PC-3 (cell line): ENCODE measurements around the gene CFAP46. TPM values are rescaled to one million over a fixed set of nuclear protein-coding genes. Genes with fewer than 3 reads are reported as not detected.

Experiments
- ATAC-seq: fragments of 200-7000 bp; cut with Tn5 transposase; 2 replicates; pipeline ENCODE4 v1.9.1; 2020; ENCODE audit warnings: mild to moderate bottlenecking, moderate library complexity
- BruUV-seq: library from RNA; stranded (reverse); fragments of 400-500 nt; replicated peaks from 2 replicates; lab custom pipeline; 2021; lab: Mats Ljungman, UMichigan
- CTCF ChIA-PET: fragments of 300-600 bp; sonication (Branson Sonifier 250); formaldehyde crosslinking; loops from one replicate; lab custom pipeline; 2022; ENCODE audit warnings: antibody characterized with exemption; lab: Charles Lee
- POLR2A ChIA-PET: fragments of 300-600 bp; sonication (Branson Sonifier 250); formaldehyde crosslinking; loops from one replicate; lab custom pipeline; 2022; ENCODE audit warnings: antibody characterized with exemption; ENCODE audit not compliant: unreplicated experiment; lab: Charles Lee
- DNase-seq: peaks from one replicate; pipeline ENCODE4 v3.0.0-alpha.2; 2015
- H2AFZ ChIP-seq: fragments of 300-600 bp; sonication (generic); 2 replicates; pipeline ENCODE4 v1.6.0; 2016; ENCODE audit warnings: antibody characterized with exemption, low read length
- H3F3A ChIP-seq: fragments of 300-600 bp; sonication (generic); one replicate; pipeline ENCODE4 v1.6.0; 2017; ENCODE audit warnings: antibody characterized with exemption, low read length, control low read depth, mild to moderate bottlenecking; ENCODE audit not compliant: unreplicated experiment
- H3K27ac ChIP-seq: fragments of 300-600 bp; sonication (generic); 2 replicates; pipeline ENCODE4 v1.5.1; 2016; ENCODE audit warnings: mild to moderate bottlenecking, low read length
- H3K27me3 ChIP-seq: fragments of 300-600 bp; sonication (generic); 2 replicates; pipeline ENCODE4 v1.6.1; 2016; ENCODE audit warnings: low read length, mixed read lengths
- H3K36me3 ChIP-seq: fragments of 300-600 bp; sonication (generic); 2 replicates; pipeline ENCODE4 v1.6.1; 2016; ENCODE audit warnings: low read depth, mixed run types, low read length, mixed read lengths
- H3K4me1 ChIP-seq: fragments of 300-600 bp; sonication (generic); 2 replicates; pipeline ENCODE4 v1.5.1; 2016; ENCODE audit warnings: low read length; ENCODE audit not compliant: insufficient read depth
- H3K4me2 ChIP-seq: fragments of 300-600 bp; sonication (generic); 2 replicates; pipeline ENCODE4 v1.6.0; 2016; ENCODE audit warnings: low read length
- H3K4me3 ChIP-seq: fragments of 300-600 bp; sonication (generic); 2 replicates; pipeline ENCODE4 v1.5.1; 2016; ENCODE audit warnings: mild to moderate bottlenecking, low read length, mixed read lengths
- H3K79me2 ChIP-seq: fragments of 300-600 bp; sonication (generic); 2 replicates; pipeline ENCODE4 v1.6.1; 2017; ENCODE audit warnings: low read length, mixed read lengths
- H3K9ac ChIP-seq: fragments of 300-600 bp; sonication (generic); 2 replicates; pipeline ENCODE4 v1.6.0; 2016; ENCODE audit warnings: mild to moderate bottlenecking, low read length
- H3K9me2 ChIP-seq: fragments of 300-600 bp; sonication (generic); replicated peaks from 2 replicates; pipeline ENCODE4 v1.6.1; 2016; ENCODE audit warnings: mixed run types, low read length, mixed read lengths
- H3K9me3 ChIP-seq: fragments of 300-600 bp; sonication (generic); 2 replicates; pipeline ENCODE4 v1.6.1; 2016; ENCODE audit warnings: low read length, mixed read lengths
- H4K20me1 ChIP-seq: fragments of 300-600 bp; sonication (generic); 2 replicates; pipeline ENCODE4 v1.6.1; 2016; ENCODE audit warnings: low read length, mixed read lengths
- CTCF ChIP-seq: fragments of 300-600 bp; sonication (generic); conservative IDR thresholded peaks from 2 replicates; pipeline ENCODE4 v1.5.1; 2017; ENCODE audit warnings: antibody characterized with exemption, low read depth, mild to moderate bottlenecking, low read length
- EZH2 ChIP-seq: fragments of 300-600 bp; sonication (generic); IDR thresholded peaks from one replicate; pipeline ENCODE4 v1.6.1; 2017; ENCODE audit warnings: antibody characterized with exemption, mild to moderate bottlenecking, low read length; ENCODE audit not compliant: unreplicated experiment
- EZH2phosphoT487 ChIP-seq: fragments of 300-600 bp; sonication (generic); IDR thresholded peaks from 2 replicates; pipeline ENCODE4 v1.6.1; 2018; ENCODE audit warnings: mild to moderate bottlenecking, antibody characterized with exemption, low read length, borderline replicate concordance
- intact Hi-C: fragments of 100-400 bp; cut with micrococcal nuclease; formaldehyde crosslinking; loops from 2 replicates; pipeline ENCODE4 v1.9.0; 2023
- total RNA-seq: library from RNA; depleted of rRNA; stranded (reverse); fragments of >200 nt; gene quantifications from 2 replicates; pipeline ENCODE4 v1.2.3, GENCODE V29; 2014

CFAP46 gene
- total RNA-seq, 1 experiment from 2014 or later = 0.04 TPM

- no peak for TF ChIP-seq CTCF
- no peak for TF ChIP-seq EZH2phosphoT487
- H3K9me3 ChIP-seq = no peaks in the 10 kb centered on the region
- no peaks in the 10 kb centered on the region for H3K36me3 ChIP-seq
- ChIA-PET CTCF (no interaction called here), POLR2A (no interaction called here)
- H3K27me3 ChIP-seq = peaks cover 68% of the 10 kb centered on the region
- no TSS peak for BruUV-seq
- ATAC-seq (no peak), DNase-seq (no peak)
- H3K4me1 ChIP-seq = no peaks in the 10 kb centered on the region
- H4K20me1 ChIP-seq = no peaks in the 10 kb centered on the region
- H3K79me2 ChIP-seq = no peaks in the 10 kb centered on the region
- no peak overlapping the region for H3K27ac ChIP-seq
- H3K4me2 ChIP-seq = no peak overlapping the region
- H3K9me2 ChIP-seq = no peaks in the 10 kb centered on the region
- no peak overlapping the region for H3K9ac ChIP-seq
- intact Hi-C loops = no loop called here
- H2AFZ ChIP-seq = no peak overlapping the region
- H3K4me3 ChIP-seq = no peak overlapping the region
- H3F3A ChIP-seq = no peaks in the 10 kb centered on the region
These were observed 11.1 kb upstream of the CFAP46 start for GRCh38 chr10:132953428-132953827.

- no peaks in the 10 kb centered on the region for H3K36me3 ChIP-seq
- no peak overlapping the region for H3K4me3 ChIP-seq
- H4K20me1 ChIP-seq = no peaks in the 10 kb centered on the region
- ATAC-seq (no peak), DNase-seq (no peak)
- H3K79me2 ChIP-seq = no peaks in the 10 kb centered on the region
- H3K9me2 ChIP-seq = no peaks in the 10 kb centered on the region
- no peaks in the 10 kb centered on the region for H3K4me1 ChIP-seq
- POLR2A ChIA-PET = no interaction called here
- H3K27ac ChIP-seq = no peak overlapping the region
- CTCF ChIA-PET = no interaction called here
- no peaks in the 10 kb centered on the region for H3K9me3 ChIP-seq
- no peak for TF ChIP-seq CTCF
- TF ChIP-seq EZH2phosphoT487 = no peak
- no peak for TF ChIP-seq EZH2
- intact Hi-C loops = no loop called here
- H3K27me3 ChIP-seq = peaks cover 68% of the 10 kb centered on the region
- H3K9ac ChIP-seq = no peak overlapping the region
- H3K4me2 ChIP-seq = no peak overlapping the region
- H2AFZ ChIP-seq = no peak overlapping the region
- H3F3A ChIP-seq = no peaks in the 10 kb centered on the region
- BruUV-seq = no TSS peak
These were observed 9.6 kb upstream of the CFAP46 start for GRCh38 chr10:132951926-132952325.

GRCh38 chr10:132948351-132948750 is 6.0 kb upstream of the CFAP46 start:
- H3K27ac ChIP-seq = no peak overlapping the region
- no peak overlapping the region for H3K4me3 ChIP-seq
- DNase-seq (no peak), ATAC-seq (no peak)
- H3K36me3 ChIP-seq = no peaks in the 10 kb centered on the region
- TF ChIP-seq EZH2 (no peak), EZH2phosphoT487 (no peak), CTCF (no peak)
- peaks cover 47% of the 10 kb centered on the region for H3K27me3 ChIP-seq
- intact Hi-C loops = no loop called here
- H3F3A ChIP-seq = no peaks in the 10 kb centered on the region
- H4K20me1 ChIP-seq = no peaks in the 10 kb centered on the region
- no TSS peak for BruUV-seq
- no peaks in the 10 kb centered on the region for H3K4me1 ChIP-seq
- H3K9me2 ChIP-seq = no peaks in the 10 kb centered on the region
- H3K9me3 ChIP-seq = no peaks in the 10 kb centered on the region
- H3K79me2 ChIP-seq = no peaks in the 10 kb centered on the region
- no peak overlapping the region for H3K4me2 ChIP-seq
- ChIA-PET CTCF (no interaction called here), POLR2A (no interaction called here)
- H2AFZ ChIP-seq = no peak overlapping the region
- H3K9ac ChIP-seq = no peak overlapping the region
